GM18502 (cell line): ENCODE measurements around the gene ST3GAL4.
"Not testable (repeated sequence)": the region's sequence is repeated elsewhere in the genome, so short reads cannot be mapped to it uniquely, and the experiment has no call there.

Source experiments
- ATAC-seq: cut with Tn5 transposase; IDR thresholded peaks from one replicate; pipeline ENCODE4 v1.9.1; 2021; ENCODE audit warnings: mild to moderate bottlenecking; ENCODE audit not compliant: unreplicated experiment, poor library complexity

ST3GAL4 gene

GRCh38 chr11:126381960-126382359 lies 26.5 kb downstream of the ST3GAL4 start:
- ATAC-seq: not testable (repeated sequence)

DNA sequence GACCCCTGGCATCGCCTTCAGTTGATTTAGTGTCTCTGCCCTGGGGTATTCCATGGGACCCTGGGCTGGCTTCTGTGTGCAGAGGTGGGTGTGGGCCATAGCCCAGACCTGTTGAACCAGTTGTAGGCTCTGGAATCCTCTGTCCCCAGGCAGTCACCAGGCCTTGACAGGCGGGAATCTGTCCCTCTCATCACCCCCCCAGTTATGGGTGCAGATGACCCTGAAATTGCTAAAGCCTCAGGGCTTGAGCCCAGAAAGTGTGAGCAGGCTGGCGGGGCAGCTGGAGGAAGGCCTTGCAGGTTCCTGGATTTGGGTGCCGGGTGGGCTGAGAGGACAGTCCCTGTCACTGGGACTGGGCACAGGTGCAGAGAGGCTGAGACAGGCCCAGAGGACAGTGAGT lies 27.2 kb downstream of the ST3GAL4 start:
- not testable (repeated sequence) for ATAC-seq

DNA sequence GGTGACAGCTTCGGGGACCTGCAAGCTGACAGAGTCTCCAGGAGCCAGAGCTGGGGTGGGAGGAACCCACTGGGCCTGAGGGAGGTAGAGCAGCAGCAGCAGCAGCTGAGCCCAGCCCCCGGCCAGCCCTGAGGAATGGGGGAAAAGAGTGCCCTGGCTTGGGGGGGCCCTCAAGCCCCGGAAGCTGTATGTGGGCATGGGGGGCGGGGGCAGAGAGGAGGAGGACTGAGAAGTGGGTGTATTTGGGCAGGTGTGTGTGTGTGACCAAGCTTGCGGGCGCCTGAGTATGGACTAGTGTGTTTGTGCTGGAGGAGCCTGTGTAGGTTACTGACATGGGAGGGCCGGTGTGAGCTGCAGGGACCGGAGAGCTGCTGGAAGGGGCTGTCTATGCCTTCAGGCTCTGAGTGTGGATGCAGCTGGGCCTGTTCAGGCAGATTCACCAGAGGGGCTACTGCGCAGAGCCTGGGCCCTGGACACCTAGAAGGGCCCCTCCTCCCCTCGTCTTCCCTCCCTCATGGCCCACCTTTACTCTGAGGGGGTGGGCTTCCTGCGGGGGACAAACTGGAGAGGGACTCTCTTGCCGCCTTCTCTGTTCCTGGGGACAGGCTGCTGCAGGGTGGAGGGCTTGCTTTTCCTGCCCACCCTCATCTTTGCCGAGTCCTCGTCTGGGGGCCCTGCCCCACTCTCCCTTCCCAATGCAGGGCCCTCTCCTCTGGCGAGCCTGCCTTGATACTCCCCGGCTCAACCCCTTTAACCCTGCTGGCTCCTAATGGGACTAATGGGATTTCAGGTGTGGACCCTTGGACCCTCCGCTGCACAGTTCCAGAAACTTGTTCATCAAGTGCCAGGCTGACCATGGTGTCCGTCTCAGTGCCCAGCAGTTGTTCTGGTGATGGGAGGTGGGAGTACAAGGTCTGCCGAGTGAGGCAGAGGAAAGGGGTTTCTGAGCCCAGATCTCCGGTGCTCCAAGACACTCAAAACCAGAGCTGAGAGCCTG lies 28.2 kb downstream of the ST3GAL4 start:
- no peak for ATAC-seq

- no peak for ATAC-seq
Measured at GRCh38 chr11:126384449-126385070, 29.1 kb downstream of the ST3GAL4 start.

DNA sequence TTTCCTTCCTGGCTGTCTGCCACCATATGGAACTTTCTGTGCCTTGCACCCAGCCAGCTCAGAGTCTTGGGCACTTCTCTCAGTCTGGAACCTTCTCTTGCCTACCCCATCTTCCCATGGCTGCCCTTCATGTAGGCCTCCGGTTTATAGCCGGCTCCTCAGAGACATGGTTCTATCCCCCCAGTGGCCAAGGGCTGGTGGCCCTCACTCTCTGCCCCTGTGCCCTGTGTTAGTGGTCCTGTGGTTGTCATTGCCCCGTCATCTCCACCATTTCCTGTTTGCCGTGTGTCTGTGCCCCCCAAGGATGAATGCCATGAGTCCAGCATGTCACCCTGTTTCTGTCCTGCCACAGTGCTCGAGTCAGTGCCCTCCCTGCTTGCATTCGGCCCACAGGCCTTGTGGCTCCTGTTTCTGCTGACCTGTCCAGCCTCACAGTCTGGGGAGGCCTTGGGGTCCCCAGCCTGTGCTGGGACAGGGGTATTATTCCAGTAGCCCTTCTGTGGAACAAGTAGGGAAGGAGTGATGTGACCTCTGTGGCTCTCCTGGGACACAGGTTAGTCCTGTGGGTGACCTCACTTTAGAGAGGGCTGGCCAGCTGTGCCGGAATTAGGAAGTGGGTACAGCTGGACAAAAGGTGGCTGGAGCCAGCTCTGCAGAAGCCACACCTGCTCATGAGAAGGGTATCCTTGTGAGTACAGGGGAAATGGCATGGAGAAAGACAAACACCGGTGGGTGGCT lies 30.7 kb downstream of the ST3GAL4 start:
- ATAC-seq: no peak

GRCh38 chr11:126386729-126387071 lies 31.2 kb downstream of the ST3GAL4 start:
- not testable (repeated sequence) for ATAC-seq

GRCh38 chr11:126387857-126388256 lies 32.4 kb downstream of the ST3GAL4 start:
- no peak for ATAC-seq

DNA sequence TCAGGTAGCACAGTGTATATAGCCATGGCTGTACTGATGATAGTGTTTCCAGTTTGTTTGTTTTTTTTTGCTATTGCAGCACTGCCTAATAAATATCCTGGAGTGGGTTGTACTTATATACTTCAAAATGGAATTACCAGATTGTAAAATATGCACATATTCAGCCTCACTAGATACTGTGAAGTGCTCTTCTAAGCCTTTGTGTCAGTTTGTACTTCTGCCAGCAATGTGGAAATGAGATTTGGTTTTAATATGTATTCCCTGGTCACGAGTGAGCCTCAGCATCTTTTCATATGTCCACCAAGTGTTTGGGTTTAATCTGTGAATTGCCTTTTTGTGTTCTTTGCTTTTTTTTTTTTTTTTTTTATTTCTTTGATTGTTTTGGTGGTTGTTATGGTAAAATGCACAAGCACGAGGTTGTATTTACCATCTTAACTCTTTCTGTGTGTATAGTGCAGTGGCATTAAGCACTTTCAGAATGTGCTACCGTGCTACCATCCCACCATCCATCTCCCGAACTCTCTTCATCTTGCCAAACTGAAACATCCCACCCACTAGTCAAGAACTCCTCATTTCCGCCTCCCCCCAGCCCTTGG lies 34.9 kb downstream of the ST3GAL4 start:
- no peak for ATAC-seq

GRCh38 chr11:126391286-126391954 lies 35.9 kb downstream of the ST3GAL4 start:
- ATAC-seq: no peak

DNA sequence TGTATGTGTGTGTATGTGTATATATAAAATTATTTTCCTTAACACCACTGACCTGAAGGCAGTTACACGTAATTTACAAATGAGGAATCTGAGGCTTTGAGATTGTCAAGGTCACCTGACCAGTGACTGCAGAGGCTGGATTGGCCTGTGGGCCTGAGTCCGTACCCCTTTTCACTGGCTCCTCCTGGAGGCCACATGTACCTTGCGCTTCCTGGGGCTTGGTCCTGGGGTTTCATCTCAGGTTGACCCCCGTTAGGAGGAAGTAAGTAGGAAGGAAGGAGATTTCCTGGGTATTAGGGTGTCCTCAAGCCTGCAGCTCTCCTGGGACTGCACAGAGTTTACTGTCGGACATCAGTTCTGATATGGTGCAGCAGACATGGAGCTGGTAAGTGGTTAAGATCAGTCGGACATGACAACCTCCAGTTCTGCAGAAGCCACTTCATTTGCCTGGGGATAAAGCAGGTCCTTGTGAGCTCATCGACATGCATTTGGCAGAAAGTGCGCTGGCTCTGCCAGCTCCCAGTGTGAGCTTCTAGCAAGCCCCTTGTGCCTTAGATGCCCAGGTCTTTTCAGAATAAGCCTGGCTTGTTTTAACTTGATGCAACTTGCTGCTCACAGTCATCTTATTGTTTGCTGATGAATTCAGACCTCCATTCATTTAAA lies 36.6 kb downstream of the ST3GAL4 start:
- peak; percentile 72 for ATAC-seq

DNA sequence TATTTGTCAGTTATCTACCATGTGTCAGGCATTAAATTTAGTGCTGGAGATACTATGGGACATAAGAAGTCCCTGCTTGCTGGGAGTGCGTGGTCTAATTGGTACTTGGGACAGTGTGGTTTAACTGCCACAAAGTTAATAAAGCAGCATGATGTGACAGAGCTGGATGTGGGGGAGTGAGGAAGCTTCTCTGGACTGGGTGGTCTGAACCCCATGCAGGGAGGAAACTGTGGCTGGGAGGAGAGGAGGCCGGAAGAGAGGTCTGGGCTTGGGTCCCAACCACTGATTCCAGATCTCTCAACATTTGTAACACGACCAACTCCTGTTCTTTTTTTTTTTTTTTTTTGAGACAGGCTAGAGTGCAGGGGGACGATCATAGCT lies 37.1 kb downstream of the ST3GAL4 start:
- peak; percentile 37 for ATAC-seq

GRCh38 chr11:126393143-126393542 lies 37.7 kb downstream of the ST3GAL4 start:
- no peak for ATAC-seq

DNA sequence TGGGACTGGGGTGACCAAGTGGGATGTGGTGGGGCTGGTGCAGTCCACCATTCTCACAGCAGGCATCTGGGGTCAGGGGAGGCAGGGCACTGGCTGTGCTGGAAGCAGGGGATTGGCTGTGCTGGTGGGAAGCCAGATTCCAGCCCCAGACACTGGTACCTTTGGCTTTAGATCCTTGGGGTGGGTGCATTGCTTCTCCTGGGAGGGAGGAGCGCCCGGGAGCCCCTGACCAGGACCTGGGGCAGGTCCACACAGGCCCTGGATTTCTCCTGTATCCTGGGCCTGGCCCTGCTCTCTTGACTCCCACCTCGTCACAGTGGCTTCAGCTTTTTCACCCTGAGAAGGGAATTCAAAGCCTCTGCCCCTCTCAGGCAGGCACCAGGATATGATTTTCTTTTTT lies 38.5 kb downstream of the ST3GAL4 start:
- no peak for ATAC-seq

- ATAC-seq: not testable (repeated sequence)
Measured at GRCh38 chr11:126394634-126395072, 39.2 kb downstream of the ST3GAL4 start.

DNA sequence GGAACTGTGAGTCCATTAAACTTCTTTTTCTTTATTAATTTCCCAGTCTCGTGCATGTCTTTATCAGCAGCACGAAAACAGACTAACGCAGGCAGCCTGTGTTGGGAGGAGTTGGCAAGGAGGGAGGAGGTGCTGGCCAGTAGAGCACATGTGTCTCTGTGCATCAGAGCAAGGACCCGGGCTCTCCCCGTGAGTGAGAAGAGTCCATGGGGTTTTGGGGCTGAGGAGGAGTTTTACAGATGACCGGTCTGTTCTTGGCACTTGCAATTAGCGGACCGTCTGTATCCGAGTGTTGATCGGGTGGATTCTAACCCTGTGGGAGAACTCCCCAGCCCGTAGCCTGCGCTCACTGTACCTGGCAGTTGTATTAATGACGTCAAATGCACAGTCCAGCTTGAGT lies 40.3 kb downstream of the ST3GAL4 start:
- not testable (repeated sequence) for ATAC-seq

DNA sequence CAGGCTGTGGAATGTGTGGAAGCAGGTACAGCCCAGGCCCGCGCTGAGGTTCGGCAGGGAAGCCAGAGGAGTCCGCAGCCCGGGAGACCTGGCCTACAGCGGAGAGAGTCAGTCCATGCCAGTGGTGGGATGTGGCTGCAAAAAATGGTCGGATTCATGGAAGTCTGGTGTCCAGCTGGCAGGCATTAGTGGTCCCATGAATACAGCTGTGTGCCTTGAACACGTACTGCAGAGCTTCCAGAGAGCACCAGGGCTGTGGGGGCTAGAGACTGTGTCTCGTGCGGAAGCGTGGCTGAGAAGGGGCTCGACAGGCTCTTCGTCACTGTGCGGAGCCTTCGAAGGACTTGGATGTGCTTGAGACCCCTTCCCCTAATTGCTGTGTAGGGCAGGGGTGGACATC lies 40.8 kb downstream of the ST3GAL4 start:
- ATAC-seq: not testable (repeated sequence)

DNA sequence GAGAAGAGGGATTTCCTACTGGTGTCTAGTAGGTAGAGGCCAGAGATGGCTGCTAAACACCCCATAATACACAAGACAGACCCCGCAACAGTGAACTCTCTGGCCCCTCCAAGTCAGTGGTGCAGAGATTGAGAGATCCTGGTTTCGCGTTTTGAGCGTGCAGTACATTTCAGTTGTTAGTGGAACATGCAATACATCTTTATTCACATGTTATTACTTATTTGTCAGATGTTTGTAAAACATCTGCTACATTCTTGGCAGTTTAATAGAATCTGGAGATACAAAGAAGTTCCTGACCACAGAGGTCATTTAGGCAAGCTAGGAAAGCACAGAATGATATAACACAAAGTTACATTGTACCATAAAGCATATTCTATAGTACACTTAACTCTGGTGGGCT lies 41.5 kb downstream of the ST3GAL4 start:
- no peak for ATAC-seq

- ATAC-seq: no peak
Measured at GRCh38 chr11:126398296-126398695, 42.8 kb downstream of the ST3GAL4 start.

DNA sequence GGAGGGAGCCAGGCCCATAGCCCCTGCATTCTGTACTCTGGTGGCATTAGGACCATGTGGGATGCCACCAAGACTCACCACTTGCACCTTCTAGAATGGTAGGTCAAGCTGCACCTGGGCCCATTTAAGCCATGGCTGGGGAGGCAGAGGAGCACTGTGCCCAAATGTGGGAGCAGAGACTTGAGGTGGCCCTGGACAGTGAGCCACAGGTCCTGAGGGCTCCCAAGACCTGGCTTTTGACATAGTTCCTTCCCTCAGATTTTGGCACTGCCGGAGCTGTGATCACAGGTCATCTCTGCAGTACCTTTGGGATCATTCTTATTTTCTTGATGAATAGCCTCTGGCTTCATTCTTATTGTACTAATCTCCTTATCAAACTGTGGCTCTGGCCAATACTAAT lies 43.2 kb downstream of the ST3GAL4 start:
- no peak for ATAC-seq
